Type B pancreatic cell (in vitro differentiated cells): ENCODE data around the gene MAP4K1. TPM values are rescaled to one million over a fixed set of nuclear protein-coding genes. Genes with fewer than 3 reads are reported as not detected.
"Not testable (repeated sequence)": the region's sequence is repeated elsewhere in the genome, so short reads cannot be mapped to it uniquely, and the experiment has no call there.

Source experiments
- DNase-seq: peaks from one replicate; pipeline ENCODE4 v3.0.0; 2021; ENCODE audit warnings: mixed read lengths; ENCODE audit not compliant: unreplicated experiment; ENCODE audit errors: extremely low spot score
- H3K27ac Mint-ChIP-seq: 2 replicates; pipeline ENCODE4 v1.8.0; 2021; ENCODE audit warnings: mild to moderate bottlenecking, mixed read lengths
- H3K27me3 Mint-ChIP-seq: 2 replicates; pipeline ENCODE4 v1.8.0; 2021; ENCODE audit warnings: mixed read lengths
- H3K36me3 Mint-ChIP-seq: 2 replicates; pipeline ENCODE4 v1.8.0; 2021; ENCODE audit warnings: mixed read lengths
- H3K4me1 Mint-ChIP-seq: one replicate; pipeline ENCODE4 v1.8.0; 2021; ENCODE audit warnings: mixed read lengths; ENCODE audit not compliant: unreplicated experiment
- H3K4me3 Mint-ChIP-seq: 2 replicates; pipeline ENCODE4 v1.8.0; 2021; ENCODE audit warnings: mild to moderate bottlenecking, mixed read lengths
- H3K9me3 Mint-ChIP-seq: 2 replicates; pipeline ENCODE4 v1.8.0; 2021; ENCODE audit warnings: mixed read lengths
- total RNA-seq: library from RNA; stranded (reverse); gene quantifications from 2 replicates; pipeline ENCODE4 v1.2.1, GENCODE V29; 2021; ENCODE audit warnings: low replicate concordance
- TF ChIP-seq, protein P1 (sequence below): fragments of 200-600 bp; sonication (generic); conservative IDR thresholded peaks from 2 replicates; pipeline ENCODE4 v1.5.0; 2021; ENCODE audit warnings: antibody characterized with exemption, mild to moderate bottlenecking

Gene MAP4K1
- total RNA-seq, 1 donor from 2014 or later: 2.4 TPM

DNA sequence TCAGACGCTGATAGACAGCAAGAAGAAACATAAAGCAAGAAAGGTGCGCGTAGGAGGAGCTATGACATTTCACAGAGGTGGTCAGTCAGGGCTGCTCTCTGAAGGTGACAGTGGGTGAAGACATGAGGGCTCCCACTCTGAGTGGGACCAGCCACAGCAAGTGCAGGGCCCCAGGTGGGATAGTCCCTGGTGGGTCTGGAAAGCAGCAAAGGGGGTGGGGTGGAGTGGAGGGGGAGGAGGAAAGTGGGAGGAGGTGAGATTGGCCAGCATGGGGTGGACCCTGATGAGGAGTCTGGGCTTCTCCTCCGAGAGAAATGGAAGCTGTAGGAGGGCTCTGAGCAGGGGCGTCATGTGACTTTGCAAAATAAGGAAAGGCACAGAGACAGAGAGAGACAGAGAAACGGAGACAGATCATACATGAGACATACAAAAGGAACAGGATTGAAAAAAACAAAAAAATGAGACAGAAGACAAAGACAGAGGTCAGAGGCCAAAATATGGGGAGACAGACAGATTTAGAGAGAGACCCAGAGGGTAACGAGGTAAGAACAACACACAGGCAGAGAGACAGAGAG lies 2.7 kb downstream of the MAP4K1 start:
- Mint-ChIP-seq H3K4me1 (peaks cover 12% of the 10 kb centered on the region), H3K27ac (no peak overlapping the region), H3K4me3 (peak overlapping the region; percentile 10), H3K27me3 (no peaks in the 10 kb centered on the region), H3K36me3 (peaks cover 7% of the 10 kb centered on the region), H3K9me3 (no peaks in the 10 kb centered on the region)
- TF ChIP-seq, protein P1, sequence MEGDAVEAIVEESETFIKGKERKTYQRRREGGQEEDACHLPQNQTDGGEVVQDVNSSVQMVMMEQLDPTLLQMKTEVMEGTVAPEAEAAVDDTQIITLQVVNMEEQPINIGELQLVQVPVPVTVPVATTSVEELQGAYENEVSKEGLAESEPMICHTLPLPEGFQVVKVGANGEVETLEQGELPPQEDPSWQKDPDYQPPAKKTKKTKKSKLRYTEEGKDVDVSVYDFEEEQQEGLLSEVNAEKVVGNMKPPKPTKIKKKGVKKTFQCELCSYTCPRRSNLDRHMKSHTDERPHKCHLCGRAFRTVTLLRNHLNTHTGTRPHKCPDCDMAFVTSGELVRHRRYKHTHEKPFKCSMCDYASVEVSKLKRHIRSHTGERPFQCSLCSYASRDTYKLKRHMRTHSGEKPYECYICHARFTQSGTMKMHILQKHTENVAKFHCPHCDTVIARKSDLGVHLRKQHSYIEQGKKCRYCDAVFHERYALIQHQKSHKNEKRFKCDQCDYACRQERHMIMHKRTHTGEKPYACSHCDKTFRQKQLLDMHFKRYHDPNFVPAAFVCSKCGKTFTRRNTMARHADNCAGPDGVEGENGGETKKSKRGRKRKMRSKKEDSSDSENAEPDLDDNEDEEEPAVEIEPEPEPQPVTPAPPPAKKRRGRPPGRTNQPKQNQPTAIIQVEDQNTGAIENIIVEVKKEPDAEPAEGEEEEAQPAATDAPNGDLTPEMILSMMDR: no peak
- no peak for DNase-seq

- no peak overlapping the region for H3K4me3 Mint-ChIP-seq
- no peaks in the 10 kb centered on the region for H3K9me3 Mint-ChIP-seq
- peaks cover 8% of the 10 kb centered on the region for H3K4me1 Mint-ChIP-seq
- no peak for DNase-seq
- TF ChIP-seq, protein P1: no peak
- H3K27ac Mint-ChIP-seq: no peak overlapping the region
- peaks cover 4% of the 10 kb centered on the region for H3K36me3 Mint-ChIP-seq
- no peaks in the 10 kb centered on the region for H3K27me3 Mint-ChIP-seq
Measured at GRCh38 chr19:38614289-38614688, 3.5 kb downstream of the MAP4K1 start.

DNA sequence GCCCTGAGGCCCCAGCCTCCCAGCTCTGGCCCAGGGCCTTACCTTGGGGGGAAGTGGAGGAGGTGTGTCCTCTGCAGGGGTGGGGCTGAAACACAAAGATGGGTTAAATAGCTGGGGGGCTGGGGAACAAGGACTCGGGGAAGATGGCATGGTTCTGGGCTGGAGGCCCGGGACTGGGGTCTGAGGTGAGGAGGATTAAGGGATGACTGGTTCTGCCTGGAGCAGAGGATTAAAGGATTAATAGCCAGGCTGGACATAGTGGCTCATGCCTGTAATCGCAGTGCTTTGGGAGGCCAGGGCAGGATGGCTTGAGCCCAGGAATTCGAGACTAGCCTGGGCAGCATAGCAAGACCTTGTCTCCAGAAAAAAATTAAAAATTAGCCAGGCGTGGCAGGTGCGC lies 11.6 kb downstream of the MAP4K1 start:
- no peak for DNase-seq
- H3K27me3 Mint-ChIP-seq: no peaks in the 10 kb centered on the region
- no peaks in the 10 kb centered on the region for H3K9me3 Mint-ChIP-seq
- no peak overlapping the region for H3K27ac Mint-ChIP-seq
- H3K36me3 Mint-ChIP-seq: no peaks in the 10 kb centered on the region
- H3K4me1 Mint-ChIP-seq: no peaks in the 10 kb centered on the region
- H3K4me3 Mint-ChIP-seq: no peak overlapping the region
- TF ChIP-seq, protein P1: no peak

DNA sequence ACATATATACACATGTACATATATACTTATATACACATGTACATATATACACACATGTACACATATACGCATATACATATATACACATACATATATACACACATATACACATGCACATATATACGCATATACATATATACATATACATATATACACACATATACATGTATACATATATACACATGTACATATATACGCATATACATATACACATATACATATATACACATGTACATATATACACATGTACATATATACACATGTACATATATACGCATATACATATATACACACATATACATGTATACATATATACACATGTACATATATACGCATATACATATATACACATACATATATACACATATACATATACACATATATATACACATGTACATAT lies 14.9 kb downstream of the MAP4K1 start:
- not testable (repeated sequence) for H3K4me1 Mint-ChIP-seq, DNase-seq, H3K4me3 Mint-ChIP-seq, H3K36me3 Mint-ChIP-seq, H3K9me3 Mint-ChIP-seq, H3K27me3 Mint-ChIP-seq, H3K27ac Mint-ChIP-seq

DNA sequence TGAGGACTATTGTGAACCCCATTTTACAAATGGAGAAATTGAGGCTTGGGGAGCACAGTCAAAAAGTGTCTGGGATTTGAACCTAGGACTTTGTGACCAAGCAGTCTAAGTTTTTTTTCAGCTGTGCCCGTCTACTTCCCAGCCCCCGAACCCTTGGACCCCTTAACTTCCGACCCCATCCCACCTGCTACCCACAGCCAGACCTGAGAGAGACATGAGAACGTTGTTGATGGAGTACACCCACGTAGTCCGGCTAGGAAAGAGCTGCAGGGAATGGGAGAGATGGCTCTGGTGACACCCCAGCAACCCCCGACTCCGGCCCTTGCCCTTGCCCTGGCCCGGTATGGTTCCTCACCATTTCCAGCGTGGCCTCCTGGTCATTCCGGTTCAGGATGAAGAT lies 18.0 kb downstream of the MAP4K1 start:
- Mint-ChIP-seq H3K4me1 (peaks cover 5% of the 10 kb centered on the region), H3K36me3 (no peaks in the 10 kb centered on the region), H3K27me3 (no peaks in the 10 kb centered on the region), H3K9me3 (no peaks in the 10 kb centered on the region), H3K4me3 (no peak overlapping the region), H3K27ac (no peak overlapping the region)
- TF ChIP-seq, protein P1: no peak
- no peak for DNase-seq

DNA sequence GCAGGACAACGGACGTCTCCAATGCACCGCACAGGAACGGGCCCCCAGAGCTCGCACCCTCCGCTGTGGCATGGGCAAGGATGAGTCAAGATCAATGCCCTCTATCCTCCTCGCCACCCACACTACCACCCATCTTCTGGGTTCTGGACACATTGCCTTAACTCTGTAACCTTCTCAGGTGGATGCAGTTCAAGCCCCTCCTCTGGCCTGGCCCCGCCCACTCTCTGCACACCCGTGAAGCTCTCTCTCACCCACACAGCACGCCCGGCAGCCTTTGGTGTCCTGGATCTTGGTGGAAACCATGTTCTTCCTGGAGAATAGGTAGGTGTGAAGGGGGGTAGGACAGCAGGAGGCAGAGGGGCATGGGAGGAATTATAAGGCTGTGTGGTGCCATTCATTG lies 20.7 kb downstream of the MAP4K1 start:
- no peak for DNase-seq
- no peak overlapping the region for H3K27ac Mint-ChIP-seq
- peaks cover 5% of the 10 kb centered on the region for H3K4me1 Mint-ChIP-seq
- no peaks in the 10 kb centered on the region for H3K9me3 Mint-ChIP-seq
- H3K4me3 Mint-ChIP-seq: no peak overlapping the region
- H3K36me3 Mint-ChIP-seq: no peaks in the 10 kb centered on the region
- TF ChIP-seq, protein P1: no peak
- no peaks in the 10 kb centered on the region for H3K27me3 Mint-ChIP-seq
